CD4-positive, alpha-beta T cell (primary cell): ENCODE data around the gene MCAT. TPM values are rescaled to one million over a fixed set of nuclear protein-coding genes. Genes with fewer than 3 reads are reported as not detected.

Experiments
- ATAC-seq: fragments of 200-7000 bp; cut with Tn5 transposase; one replicate; pipeline ENCODE4 v1.10.0; 2022; ENCODE audit warnings: mild to moderate bottlenecking; ENCODE audit not compliant: poor library complexity
- CTCF ChIA-PET: fragments of 350-600 bp; sonication (Branson Sonifier 250); formaldehyde crosslinking; loops from one replicate; lab custom pipeline; 2021; ENCODE audit warnings: antibody characterized with exemption, inconsistent platforms; lab: Charles Lee
- POLR2A ChIA-PET: fragments of 350-600 bp; sonication (Branson Sonifier 250); formaldehyde crosslinking; loops from one replicate; lab custom pipeline; 2021; ENCODE audit warnings: antibody characterized with exemption, inconsistent platforms; lab: Charles Lee
- DNase-seq, 14 experiments: peaks; one replicate each; pipeline ENCODE4 v3.0.0-alpha.2; 2013 to 2020; ENCODE audit warnings: mixed read lengths in 2 of 14
- H3K27ac ChIP-seq, 2 donors: one replicate each; pipeline versions ENCODE4 v1.5.1 to v1.7.0; 2013; ENCODE audit warnings: low read length in 2 of 2, low read depth in 1 of 2, mild to moderate bottlenecking in 1 of 2
- H3K27me3 ChIP-seq, 2 experiments: 1 replicate in 1 of 2; 2 replicates in 1 of 2; pipeline versions ENCODE4 v1.6.1 to v1.7.0; 2013; ENCODE audit warnings: low read length in 2 of 2, control low read depth in 1 of 2, mild to moderate bottlenecking in 1 of 2, moderate library complexity in 1 of 2; ENCODE audit not compliant: insufficient read depth in 2 of 2, control insufficient read depth in 1 of 2
- H3K36me3 ChIP-seq: one replicate; pipeline ENCODE4 v1.6.1; 2013; ENCODE audit warnings: low read length, control low read depth; ENCODE audit not compliant: insufficient read depth
- H3K4me1 ChIP-seq: one replicate; pipeline ENCODE4 v1.6.1; 2013; ENCODE audit warnings: low read length, control low read depth; ENCODE audit not compliant: insufficient read depth
- H3K4me3 ChIP-seq: one replicate; pipeline ENCODE4 v1.5.1; 2013; ENCODE audit warnings: mild to moderate bottlenecking, low read length, moderate library complexity
- H3K9me3 ChIP-seq, 2 experiments: 1 replicate in 1 of 2; 2 replicates in 1 of 2; pipeline versions ENCODE4 v1.6.1 to v1.7.0; 2013; ENCODE audit warnings: low read length in 2 of 2, mild to moderate bottlenecking in 2 of 2, control low read depth in 1 of 2, moderate library complexity in 1 of 2; ENCODE audit not compliant: control insufficient read depth in 1 of 2, insufficient read depth in 1 of 2
- H3K27ac Mint-ChIP-seq: one replicate; pipeline ENCODE4 v1.8.0; 2020; ENCODE audit warnings: mixed read lengths
- H3K27me3 Mint-ChIP-seq: one replicate; pipeline ENCODE4 v1.8.0; 2021; ENCODE audit warnings: mixed read lengths
- H3K36me3 Mint-ChIP-seq: one replicate; pipeline ENCODE4 v1.8.0; 2021; ENCODE audit warnings: low read depth, mixed read lengths
- H3K4me1 Mint-ChIP-seq: one replicate; pipeline ENCODE4 v1.8.0; 2021; ENCODE audit warnings: low read depth, mixed read lengths
- H3K4me3 Mint-ChIP-seq: one replicate; pipeline ENCODE4 v1.8.0; 2020; ENCODE audit warnings: mild to moderate bottlenecking, mixed read lengths
- H3K9me3 Mint-ChIP-seq: one replicate; pipeline ENCODE4 v1.8.0; 2020; ENCODE audit warnings: mixed read lengths
- CTCF ChIP-seq: fragments of 200-600 bp; IDR thresholded peaks from one replicate; pipeline ENCODE4 v1.8.0; 2022; ENCODE audit warnings: antibody characterized with exemption, mild to moderate bottlenecking
- intact Hi-C, 2 experiments: fragments of 100-400 bp; cut with DNase I in 1 of 2; cut with micrococcal nuclease in 1 of 2; formaldehyde crosslinking; loops; one replicate each; pipeline versions ENCODE4 v1.15.1 to v1.9.0; 2023 to 2025; cut with DNase I, micrococcal nuclease
- total RNA-seq, 174 experiments: library from RNA in 2 of 174; stranded (reverse) in 2 of 174; gene quantifications; one replicate each; pipeline ENCODE4 v1.2.3 and lab custom pipeline; 2021 to 2026

MCAT gene
- total RNA-seq, 2 experiments from 2014 or later = 16.1 to 18.0 TPM

- no peaks in the 10 kb centered on the region for H3K9me3 Mint-ChIP-seq
- ChIA-PET POLR2A (no interaction called here), CTCF (no interaction called here)
- intact Hi-C loops = no loop called here
- no peak overlapping the region for H3K4me3 ChIP-seq
- H3K27ac ChIP-seq = no peak overlapping the region
- H3K36me3 Mint-ChIP-seq = no peaks in the 10 kb centered on the region
- ATAC-seq = no peak
- H3K27ac Mint-ChIP-seq = no peak overlapping the region
- H3K27me3 ChIP-seq = no peaks in the 10 kb centered on the region
- no peaks in the 10 kb centered on the region for H3K9me3 ChIP-seq
- TF ChIP-seq CTCF = no peak
- H3K27me3 Mint-ChIP-seq = no peaks in the 10 kb centered on the region
- H3K4me3 Mint-ChIP-seq = no peak overlapping the region
- H3K4me1 ChIP-seq = peaks cover 8% of the 10 kb centered on the region
- DNase-seq = no peak
- H3K36me3 ChIP-seq = no peaks in the 10 kb centered on the region
- peaks cover 5% of the 10 kb centered on the region for H3K4me1 Mint-ChIP-seq
Observed at GRCh38 chr22:43118953-43119458, 24.2 kb downstream of the MCAT start.

GRCh38 chr22:43118024-43118849 is 25.0 kb downstream of the MCAT start:
- no peak for ATAC-seq
- H3K4me1 Mint-ChIP-seq = peaks cover 5% of the 10 kb centered on the region
- Histone ChIP-seq H3K27me3 (no peaks in the 10 kb centered on the region), H3K9me3 (no peaks in the 10 kb centered on the region), H3K4me3 (no peak overlapping the region), H3K4me1 (peaks cover 8% of the 10 kb centered on the region), H3K27ac (no peak overlapping the region), H3K36me3 (no peaks in the 10 kb centered on the region)
- H3K27me3 Mint-ChIP-seq = no peaks in the 10 kb centered on the region
- POLR2A ChIA-PET = no interaction called here
- intact Hi-C loops = no loop called here
- no peaks in the 10 kb centered on the region for H3K36me3 Mint-ChIP-seq
- CTCF ChIA-PET = no interaction called here
- TF ChIP-seq CTCF = no peak
- H3K4me3 Mint-ChIP-seq = no peak overlapping the region
- no peaks in the 10 kb centered on the region for H3K9me3 Mint-ChIP-seq
- H3K27ac Mint-ChIP-seq = no peak overlapping the region
- no peak for DNase-seq

GRCh38 chr22:43116932-43117331 is 26.3 kb downstream of the MCAT start:
- intact Hi-C loops = no loop called here
- ATAC-seq = no peak
- no peak for DNase-seq
- Mint-ChIP-seq H3K9me3 (no peaks in the 10 kb centered on the region), H3K36me3 (no peaks in the 10 kb centered on the region), H3K27me3 (no peaks in the 10 kb centered on the region), H3K27ac (no peak overlapping the region), H3K4me1 (peaks cover 5% of the 10 kb centered on the region), H3K4me3 (no peak overlapping the region)
- no peaks in the 10 kb centered on the region for H3K27me3 ChIP-seq
- TF ChIP-seq CTCF = no peak
- H3K27ac ChIP-seq = no peak overlapping the region
- POLR2A ChIA-PET = no interaction called here
- H3K4me1 ChIP-seq = peaks cover 10% of the 10 kb centered on the region
- H3K4me3 ChIP-seq = no peak overlapping the region
- CTCF ChIA-PET = no interaction called here
- H3K36me3 ChIP-seq = no peaks in the 10 kb centered on the region
- H3K9me3 ChIP-seq = no peaks in the 10 kb centered on the region
